Breast epithelium (tissue), 4 donors: ENCODE data around the gene AEBP2. TPM values are rescaled to one million over a fixed set of nuclear protein-coding genes. Genes with fewer than 3 reads are reported as not detected.

Source experiments
- DNase-seq, 2 donors: peaks; one replicate each; pipeline ENCODE4 v3.0.0-alpha.2; 2019; ENCODE audit warnings: low spot score in 2 of 2
- H3K27ac ChIP-seq, 2 donors: fragments of 200-600 bp; sonication (generic) in 1 of 2; one replicate each; pipeline ENCODE4 v1.5.1; 2016 to 2019; ENCODE audit warnings: mild to moderate bottlenecking in 1 of 2
- H3K27me3 ChIP-seq, 2 donors: fragments of 200-600 bp; sonication (generic) in 1 of 2; one replicate each; pipeline versions ENCODE4 v1.5.1 to v1.6.0; 2017 to 2019; ENCODE audit warnings: control low read depth in 1 of 2, mild to moderate bottlenecking in 1 of 2
- H3K36me3 ChIP-seq: fragments of 200-600 bp; one replicate; pipeline ENCODE4 v1.5.1; 2019
- H3K4me1 ChIP-seq, 2 donors: fragments of 200-600 bp; sonication (generic); one replicate each; pipeline ENCODE4 v1.5.1; 2016 to 2019; ENCODE audit warnings: control low read depth in 1 of 2
- H3K4me3 ChIP-seq, 3 donors: fragments of 200-600 bp; sonication (generic); 1 replicate in 2 of 3; 2 replicates in 1 of 3; pipeline ENCODE4 v1.5.1; 2016 to 2019; ENCODE audit warnings: mild to moderate bottlenecking in 3 of 3, moderate library complexity in 2 of 3
- H3K9me3 ChIP-seq, 2 donors: fragments of 200-600 bp; sonication (generic) in 1 of 2; one replicate each; pipeline ENCODE4 v1.5.1; 2016 to 2019; ENCODE audit warnings: control low read depth in 1 of 2
- CTCF ChIP-seq, 3 donors: fragments of 450-650 bp; IDR thresholded peaks; one replicate each; pipeline ENCODE4 v1.5.1; 2016 to 2017; ENCODE audit warnings: antibody characterized with exemption in 3 of 3, mild to moderate bottlenecking in 3 of 3, moderate library complexity in 3 of 3
- POLR2A ChIP-seq: fragments of 450-650 bp; IDR thresholded peaks from one replicate; pipeline ENCODE4 v1.6.1; 2016; ENCODE audit warnings: antibody characterized with exemption, mild to moderate bottlenecking, moderate library complexity
- POLR2AphosphoS5 ChIP-seq, 3 donors: sonication (generic); formaldehyde crosslinking; IDR thresholded peaks; one replicate each; pipeline ENCODE4 v1.6.1; 2017; ENCODE audit warnings: antibody characterized with exemption in 3 of 3
- intact Hi-C: fragments of 100-400 bp; cut with DNase I; formaldehyde crosslinking; loops from one replicate; pipeline ENCODE4 v1.15.1; 2023; ENCODE audit warnings: low total_unique reads
- total RNA-seq, 3 donors: library from RNA; depleted of rRNA; stranded (reverse); fragments of >200 nt; gene quantifications; one replicate each; pipeline ENCODE4 v1.1.0, GENCODE V29; 2016

Gene AEBP2
- total RNA-seq, 3 donors from 2014 or later = 38.2 to 50.3 (median 42.0) TPM

GRCh38 chr12:19482551-19483109 is 43.3 kb downstream of the AEBP2 start:
- Histone ChIP-seq H3K9me3 (peaks cover 12% of the 10 kb centered on the region in 2 donors), H3K36me3 (no peaks in the 10 kb centered on the region), H3K4me1 (no peaks in the 10 kb centered on the region), H3K27ac (no peak overlapping the region), H3K27me3 (no peaks in the 10 kb centered on the region), H3K4me3 (no peak overlapping the region)
- no peak for DNase-seq
- intact Hi-C loops = no loop called here
- TF ChIP-seq POLR2AphosphoS5 (IDR thresholded peaks at IDR 0.05) = no peak
- TF ChIP-seq POLR2A = no peak
- TF ChIP-seq CTCF (IDR thresholded peaks at IDR 0.05) = no peak

- intact Hi-C loops = no loop called here
- DNase-seq = no peak
- Histone ChIP-seq H3K4me1 (no peaks in the 10 kb centered on the region), H3K9me3 (peaks cover 12% of the 10 kb centered on the region in 2 donors), H3K27ac (no peak overlapping the region), H3K4me3 (no peak overlapping the region), H3K36me3 (no peaks in the 10 kb centered on the region), H3K27me3 (no peaks in the 10 kb centered on the region)
- TF ChIP-seq POLR2A = no peak
- TF ChIP-seq POLR2AphosphoS5 (IDR thresholded peaks at IDR 0.05) = no peak
- TF ChIP-seq CTCF (IDR thresholded peaks at IDR 0.05) = no peak
These were observed 44.4 kb downstream of the AEBP2 start for GRCh38 chr12:19483727-19484126.

- TF ChIP-seq CTCF (IDR thresholded peaks at IDR 0.05) (no peak), POLR2AphosphoS5 (IDR thresholded peaks at IDR 0.05) (no peak), POLR2A (no peak)
- no peak overlapping the region for H3K27ac ChIP-seq
- H3K27me3 ChIP-seq = no peaks in the 10 kb centered on the region
- intact Hi-C loops = no loop called here
- no peaks in the 10 kb centered on the region for H3K4me1 ChIP-seq
- no peak overlapping the region for H3K4me3 ChIP-seq
- H3K36me3 ChIP-seq = no peaks in the 10 kb centered on the region
- H3K9me3 ChIP-seq = peaks cover 11% of the 10 kb centered on the region in 2 donors
- DNase-seq = no peak
These were observed 45.4 kb downstream of the AEBP2 start for GRCh38 chr12:19484738-19485137.

- H3K4me1 ChIP-seq = no peaks in the 10 kb centered on the region
- no peak overlapping the region for H3K27ac ChIP-seq
- peaks cover 6% of the 10 kb centered on the region in 2 donors for H3K9me3 ChIP-seq
- H3K4me3 ChIP-seq = no peak overlapping the region
- TF ChIP-seq POLR2A = no peak
- TF ChIP-seq CTCF (IDR thresholded peaks at IDR 0.05) = no peak
- TF ChIP-seq POLR2AphosphoS5 (IDR thresholded peaks at IDR 0.05) = no peak
- H3K36me3 ChIP-seq = no peaks in the 10 kb centered on the region
- H3K27me3 ChIP-seq = no peaks in the 10 kb centered on the region
- intact Hi-C loops = no loop called here
- DNase-seq = no peak
These were observed 45.9 kb downstream of the AEBP2 start for GRCh38 chr12:19485240-19485639.

- H3K27ac ChIP-seq = no peak overlapping the region
- no peaks in the 10 kb centered on the region for H3K36me3 ChIP-seq
- H3K9me3 ChIP-seq = no peaks in the 10 kb centered on the region
- H3K4me1 ChIP-seq = no peaks in the 10 kb centered on the region
- intact Hi-C loops = no loop called here
- no peak for DNase-seq
- TF ChIP-seq POLR2A (no peak), POLR2AphosphoS5 (IDR thresholded peaks at IDR 0.05) (no peak), CTCF (IDR thresholded peaks at IDR 0.05) (no peak)
- no peak overlapping the region for H3K4me3 ChIP-seq
- no peaks in the 10 kb centered on the region for H3K27me3 ChIP-seq
These were observed 49.9 kb downstream of the AEBP2 start for GRCh38 chr12:19489168-19489567.
